Esophagus (tissue), 2 donors: ENCODE data around the gene KLHDC10. TPM values are rescaled to one million over a fixed set of nuclear protein-coding genes. Genes with fewer than 3 reads are reported as not detected.
"Not testable (repeated sequence)": the region's sequence is repeated elsewhere in the genome, so short reads cannot be mapped to it uniquely, and the experiment has no call there.

ENCODE experiments used
- H3K27ac ChIP-seq, 2 donors: one replicate each; pipeline ENCODE4 v1.5.1; 2013; ENCODE audit warnings: low read depth in 2 of 2, mild to moderate bottlenecking in 2 of 2, inconsistent platforms in 1 of 2, low read length in 1 of 2, moderate library complexity in 1 of 2
- H3K27me3 ChIP-seq, 2 donors: one replicate each; pipeline ENCODE4 v1.6.1; 2013; ENCODE audit warnings: low read length in 2 of 2, control low read depth in 1 of 2, mild to moderate bottlenecking in 1 of 2; ENCODE audit not compliant: insufficient read depth in 2 of 2, control insufficient read depth in 1 of 2
- H3K36me3 ChIP-seq, 2 donors: one replicate each; pipeline ENCODE4 v1.6.1; 2013; ENCODE audit warnings: low read length in 1 of 2; ENCODE audit not compliant: control insufficient read depth in 2 of 2, insufficient read depth in 2 of 2
- H3K4me1 ChIP-seq, 2 donors: one replicate each; pipeline ENCODE4 v1.6.1; 2013; ENCODE audit warnings: low read length in 1 of 2; ENCODE audit not compliant: control insufficient read depth in 2 of 2, insufficient read depth in 2 of 2
- H3K4me3 ChIP-seq, 2 donors: one replicate each; pipeline ENCODE4 v1.5.1; 2013; ENCODE audit warnings: low read length in 2 of 2, mild to moderate bottlenecking in 2 of 2, low read depth in 1 of 2, moderate library complexity in 1 of 2
- H3K9me3 ChIP-seq, 2 donors: one replicate each; pipeline ENCODE4 v1.6.1; 2013; ENCODE audit warnings: mild to moderate bottlenecking in 2 of 2, low read depth in 1 of 2, low read length in 1 of 2, moderate library complexity in 1 of 2; ENCODE audit not compliant: control insufficient read depth in 2 of 2, insufficient read depth in 1 of 2
- WGBS, 2 donors: extraction: QIAGEN DNeasy Blood & Tissue Kit; methylation state at CpG; one replicate each; pipeline ENCODE4 v1.1.7; 2013; 5-methylcytosine and 5-hydroxymethylcytosine counted together
- polyA plus RNA-seq, 2 donors: library from polyadenylated mRNA; stranded (reverse); fragments of 200-250 nt; gene quantifications; one replicate each; pipeline ENCODE4 v1.2.3, GENCODE V29; 2013
- donor health status: healthy with polysubstance abuse.
- donor health status: Bipolar disorder and iron deficiency.

KLHDC10 gene
- polyA plus RNA-seq, 2 donors, result 6.6 to 7.3 TPM

DNA sequence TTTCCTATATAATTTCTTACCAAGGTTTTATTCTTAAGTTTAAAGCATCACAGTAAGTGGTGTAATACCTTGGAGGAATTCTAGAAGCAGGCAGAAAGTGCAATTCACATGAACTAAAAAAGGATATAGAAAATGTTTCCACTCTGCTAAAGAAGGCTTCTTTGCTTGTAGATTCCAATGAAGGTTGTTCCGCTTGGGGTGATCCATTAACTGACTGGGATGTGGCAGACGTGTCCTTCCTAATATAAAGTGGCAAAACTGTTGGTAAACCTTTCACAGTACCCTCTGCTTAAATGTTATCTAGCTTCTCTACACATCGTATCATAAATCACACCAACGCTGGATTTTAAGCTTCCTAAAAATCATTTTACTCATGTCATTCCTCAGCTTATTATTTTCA, 21.4 kb upstream of the KLHDC10 start:
- no peaks in the 10 kb centered on the region for H3K27me3 ChIP-seq
- H3K27ac ChIP-seq, result no peak overlapping the region
- H3K4me1 ChIP-seq, result no peaks in the 10 kb centered on the region
- no peak overlapping the region for H3K4me3 ChIP-seq
- 90 to 91% methylated on average over 4 of the region's 4 CpGs for WGBS, 2 donors
- H3K9me3 ChIP-seq, result no peaks in the 10 kb centered on the region
- H3K36me3 ChIP-seq, result peaks cover 0 to 4% of the 10 kb centered on the region in 2 donors

DNA sequence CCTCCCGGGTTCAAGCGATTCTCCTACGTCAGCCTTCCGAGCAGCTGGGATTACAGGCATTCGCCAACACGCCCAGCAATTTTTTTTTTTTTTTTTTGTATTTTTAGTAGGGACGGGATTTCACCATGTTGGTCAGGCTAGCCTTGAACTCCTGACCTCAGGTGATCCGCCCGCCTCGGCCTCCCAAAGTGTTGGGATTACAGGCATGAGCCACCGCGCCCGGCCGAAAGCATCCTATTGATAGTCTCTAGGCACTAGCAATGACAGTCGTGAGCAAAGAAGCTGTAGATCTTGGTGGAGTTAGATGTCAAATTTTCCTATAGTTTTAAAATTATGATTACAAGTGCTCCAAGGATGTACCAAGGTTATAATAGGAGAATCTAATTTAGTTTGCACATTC, 18.1 kb upstream of the KLHDC10 start:
- H3K27me3 ChIP-seq, H3K4me1 ChIP-seq, H3K27ac ChIP-seq, H3K4me3 ChIP-seq, H3K36me3 ChIP-seq, H3K9me3 ChIP-seq: not testable (repeated sequence)
- WGBS, 2 donors, result 95 to 96% methylated on average over 14 to 15 of the region's 15 CpGs

- not testable (repeated sequence) for H3K4me3 ChIP-seq, H3K9me3 ChIP-seq, H3K27me3 ChIP-seq, H3K4me1 ChIP-seq, H3K27ac ChIP-seq, H3K36me3 ChIP-seq
- WGBS, 2 donors, result 95 to 96% methylated on average over 8 of the region's 8 CpGs
Measured at GRCh38 chr7:130055198-130055597, 15.1 kb upstream of the KLHDC10 start.

DNA sequence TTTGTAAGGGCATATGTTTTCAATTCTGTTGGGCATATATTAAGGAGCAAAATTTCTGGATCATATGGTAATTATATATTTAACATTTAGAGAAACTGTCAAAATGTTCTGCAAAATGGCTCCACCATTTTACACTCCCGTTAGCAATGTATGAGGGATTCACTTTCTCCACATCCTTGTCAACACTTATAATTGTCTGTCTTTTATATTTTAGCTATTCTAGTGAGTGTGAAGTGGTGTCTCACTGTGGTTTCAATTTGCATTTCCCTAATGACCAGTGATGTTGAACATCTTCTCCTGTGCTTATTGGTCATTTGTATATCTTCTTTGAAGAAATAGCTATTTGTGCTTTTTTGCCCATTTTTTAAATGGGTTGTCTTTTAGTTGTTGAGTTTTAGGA, 8.1 kb upstream of the KLHDC10 start:
- H3K36me3 ChIP-seq, result no peaks in the 10 kb centered on the region
- no peaks in the 10 kb centered on the region for H3K27me3 ChIP-seq
- WGBS, 2 donors, result 78 to 80% methylated on average over 1 of the region's 1 CpG
- H3K9me3 ChIP-seq, result no peaks in the 10 kb centered on the region
- no peaks in the 10 kb centered on the region for H3K4me1 ChIP-seq
- no peak overlapping the region for H3K4me3 ChIP-seq
- H3K27ac ChIP-seq, result no peak overlapping the region

DNA sequence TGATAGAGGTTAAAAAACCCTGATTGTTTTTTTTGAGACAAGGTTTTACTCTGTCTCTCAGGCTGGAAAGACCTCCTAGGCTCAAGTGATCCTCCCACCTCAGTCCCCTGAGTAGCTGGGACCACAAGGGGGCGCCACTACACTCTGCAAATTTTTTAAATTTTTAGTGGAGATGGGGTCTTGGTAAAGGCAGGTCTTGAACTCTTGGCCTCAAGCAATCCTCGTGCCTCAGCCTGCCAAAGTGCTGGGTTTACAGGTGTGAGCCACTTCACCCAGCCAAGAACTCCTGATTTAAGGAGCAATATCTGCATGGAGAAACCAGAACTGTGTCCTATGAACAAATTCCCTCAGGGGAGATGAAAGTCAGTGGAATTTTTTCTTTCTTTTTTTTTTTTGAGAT, 7.3 kb upstream of the KLHDC10 start:
- H3K27me3 ChIP-seq, result no peaks in the 10 kb centered on the region
- H3K4me3 ChIP-seq, result no peak overlapping the region
- no peak overlapping the region for H3K27ac ChIP-seq
- no peaks in the 10 kb centered on the region for H3K9me3 ChIP-seq
- no peaks in the 10 kb centered on the region for H3K36me3 ChIP-seq
- 5 to 7% methylated on average over 2 of the region's 2 CpGs for WGBS, 2 donors
- H3K4me1 ChIP-seq, result no peaks in the 10 kb centered on the region

GRCh38 chr7:130064580-130064926, 5.8 kb upstream of the KLHDC10 start:
- WGBS, 2 donors, result 89 to 91% methylated on average over 5 to 6 of the region's 6 CpGs
- not testable (repeated sequence) for H3K27ac ChIP-seq, H3K9me3 ChIP-seq, H3K27me3 ChIP-seq, H3K4me1 ChIP-seq, H3K4me3 ChIP-seq, H3K36me3 ChIP-seq

DNA sequence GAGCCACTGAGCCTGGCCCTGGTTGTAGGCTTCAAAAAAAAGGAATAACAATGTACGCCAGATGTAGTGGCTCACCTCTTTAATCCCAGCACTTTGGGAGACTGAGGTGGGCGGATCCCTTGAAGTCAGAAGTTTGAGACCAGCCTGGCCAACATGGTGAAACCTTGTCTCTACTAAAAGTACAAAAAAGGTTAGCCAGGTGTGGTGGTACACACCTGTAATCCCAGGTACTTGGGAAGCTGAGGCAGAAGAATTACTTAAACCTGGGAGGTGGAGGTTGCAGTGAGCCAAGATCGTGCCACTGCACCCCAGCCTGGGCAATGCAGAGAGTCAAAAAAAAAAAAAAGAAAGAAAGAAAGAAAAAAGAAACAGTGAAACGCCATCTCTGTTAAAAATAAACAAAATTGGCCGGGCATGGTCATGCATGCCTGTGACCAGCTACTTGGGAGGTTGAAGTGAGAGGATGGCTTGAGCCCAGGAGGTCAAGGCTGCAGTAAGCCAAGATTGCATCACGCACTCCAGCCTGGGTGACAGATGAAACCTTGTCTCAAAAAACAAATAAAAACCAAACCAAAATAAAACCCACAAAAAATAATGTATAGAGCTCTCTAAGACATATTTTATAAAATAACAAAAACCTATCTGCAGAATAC, 4.7 kb upstream of the KLHDC10 start:
- no peaks in the 10 kb centered on the region for H3K27me3 ChIP-seq
- 68 to 72% methylated on average over 6 of the region's 6 CpGs for WGBS, 2 donors
- H3K4me1 ChIP-seq, result no peaks in the 10 kb centered on the region
- no peaks in the 10 kb centered on the region for H3K36me3 ChIP-seq
- no peaks in the 10 kb centered on the region for H3K9me3 ChIP-seq
- H3K4me3 ChIP-seq, result no peak overlapping the region
- no peak overlapping the region for H3K27ac ChIP-seq

GRCh38 chr7:130069179-130069977, 956 bp upstream of the KLHDC10 start:
- H3K27me3 ChIP-seq, result no peaks in the 10 kb centered on the region
- H3K27ac ChIP-seq, result peak overlapping the region; percentile 74 to 85
- H3K4me3 ChIP-seq, result peak overlapping the region; percentile 44 to 79
- WGBS, 2 donors, result 41 to 46% methylated on average over 7 of the region's 7 CpGs
- no peaks in the 10 kb centered on the region for H3K4me1 ChIP-seq
- no peaks in the 10 kb centered on the region for H3K36me3 ChIP-seq
- no peaks in the 10 kb centered on the region for H3K9me3 ChIP-seq

DNA sequence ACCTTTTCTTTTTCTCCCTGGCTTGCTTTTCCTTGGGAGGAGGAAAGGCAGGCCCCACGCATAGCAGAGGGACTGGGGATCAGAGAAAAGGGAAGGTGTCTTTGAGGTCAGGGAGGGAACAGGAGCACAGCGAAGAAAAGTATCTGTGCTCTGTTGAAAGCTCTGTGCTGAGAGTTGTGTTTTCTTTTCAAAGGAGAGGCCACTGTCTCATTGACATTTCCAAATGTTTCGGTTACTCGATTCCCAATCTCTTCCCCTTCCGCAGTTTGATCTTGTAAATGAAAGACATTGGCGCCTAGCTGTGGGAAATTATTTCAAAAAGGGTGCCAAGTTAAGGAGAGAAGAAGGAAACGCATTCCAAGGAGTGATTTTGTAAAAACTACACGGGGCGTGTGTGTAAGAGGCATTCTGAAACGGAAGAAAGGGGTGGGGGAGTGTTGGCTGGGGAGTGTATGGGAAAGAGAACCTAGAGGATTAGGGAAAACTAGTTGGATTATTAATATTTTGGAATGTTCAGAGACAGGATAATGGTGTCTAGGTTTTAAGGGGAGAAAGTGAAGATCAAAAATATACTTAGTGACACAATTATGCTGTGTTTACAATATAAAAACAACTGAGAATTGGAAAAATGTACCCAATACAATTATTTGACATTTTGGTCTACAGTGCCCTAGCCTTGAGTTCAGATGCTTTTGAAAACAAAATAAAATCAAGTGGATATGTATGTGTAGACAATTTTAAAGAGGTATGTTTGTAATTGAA, 708 bp downstream of the KLHDC10 start:
- Histone ChIP-seq H3K4me1 (no peaks in the 10 kb centered on the region), H3K27ac (peak overlapping the region; percentile 90 to 91), H3K9me3 (no peaks in the 10 kb centered on the region), H3K4me3 (peak overlapping the region; percentile 78 to 79), H3K36me3 (no peaks in the 10 kb centered on the region), H3K27me3 (no peaks in the 10 kb centered on the region)
- 0 to 1% methylated on average over 10 of the region's 10 CpGs for WGBS, 2 donors
